GM19035 (cell line): ENCODE results near the gene STRN4.

Experiments used
- ATAC-seq: cut with Tn5 transposase; IDR thresholded peaks from one replicate; pipeline ENCODE4 v1.9.1; 2021; ENCODE audit not compliant: unreplicated experiment

The STRN4 gene

DNA sequence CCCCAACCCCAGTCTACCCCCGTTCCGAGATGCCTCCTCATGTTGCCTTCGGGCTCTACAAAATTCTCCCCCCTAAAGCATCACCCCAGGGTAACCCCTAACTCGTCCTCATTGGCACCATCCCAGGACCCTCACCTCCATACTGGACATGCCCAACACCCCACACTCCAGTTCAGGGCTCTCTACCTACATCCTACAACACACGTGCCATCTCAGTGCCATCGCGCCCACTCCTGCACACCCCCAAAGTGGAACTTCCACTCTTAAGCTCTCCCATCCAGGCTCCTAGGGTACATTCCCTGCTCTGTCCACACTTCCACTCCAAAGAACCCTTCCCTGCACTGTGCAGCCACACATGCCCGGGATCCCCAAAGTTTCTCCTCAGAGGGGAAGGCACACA lies 1.2 kb downstream of the STRN4 start:
- ATAC-seq: no peak

- ATAC-seq: no peak
Observed at GRCh38 chr19:46744005-46744691, 2.1 kb downstream of the STRN4 start.

DNA sequence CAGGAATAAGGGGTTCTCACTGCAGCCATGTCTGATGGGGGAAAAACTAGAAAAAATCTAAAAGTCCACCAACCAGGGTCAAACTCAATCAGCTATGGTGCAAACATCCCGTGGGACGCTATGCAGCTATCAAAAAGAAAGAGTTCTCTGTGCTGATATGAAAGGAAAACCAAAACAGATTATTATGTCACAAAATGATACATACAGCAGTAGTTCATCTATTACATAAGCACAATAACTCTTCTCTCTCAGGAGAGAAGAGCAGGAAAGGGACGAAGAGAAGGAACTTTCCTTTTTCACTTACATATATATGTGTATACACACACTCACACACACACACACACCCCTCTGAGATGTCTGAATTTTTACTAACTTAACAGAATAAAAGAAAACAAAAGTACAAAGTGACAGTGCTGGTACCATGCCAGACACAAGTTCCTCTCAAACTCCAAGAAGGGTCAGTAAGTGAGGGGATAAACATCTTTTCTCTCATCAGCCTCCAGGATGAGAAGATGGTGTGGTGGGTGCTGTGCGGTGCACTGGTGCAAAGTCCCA lies 3.2 kb downstream of the STRN4 start:
- ATAC-seq: no peak

DNA sequence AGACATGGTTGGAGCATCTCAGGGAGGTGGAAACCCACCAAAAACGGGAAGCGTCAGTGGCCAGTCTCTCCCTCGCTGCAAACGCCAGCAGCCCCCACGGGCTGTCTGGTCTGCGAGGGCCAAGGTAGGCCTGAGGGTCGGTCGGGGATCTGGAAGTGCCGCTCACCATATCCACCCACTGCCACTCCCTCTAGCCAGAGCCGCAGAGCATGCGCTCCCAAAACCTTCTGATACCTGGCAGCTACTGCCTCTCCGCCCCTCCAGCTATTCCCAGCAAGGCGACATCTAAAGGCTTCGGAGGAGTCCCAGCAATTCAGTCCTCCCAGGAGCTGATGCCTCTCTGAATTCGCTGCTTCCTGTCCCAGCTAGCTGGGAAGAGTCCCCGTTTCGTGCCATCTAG lies 4.8 kb downstream of the STRN4 start:
- ATAC-seq: no peak

GRCh38 chr19:46739290-46739771 lies 6.9 kb downstream of the STRN4 start:
- ATAC-seq: no peak

- ATAC-seq: no peak
Observed at GRCh38 chr19:46737761-46738171, 8.5 kb downstream of the STRN4 start.

GRCh38 chr19:46737298-46737654 lies 9.0 kb downstream of the STRN4 start:
- no peak for ATAC-seq

- no peak for ATAC-seq
Observed at GRCh38 chr19:46736531-46737297, 9.5 kb downstream of the STRN4 start.

DNA sequence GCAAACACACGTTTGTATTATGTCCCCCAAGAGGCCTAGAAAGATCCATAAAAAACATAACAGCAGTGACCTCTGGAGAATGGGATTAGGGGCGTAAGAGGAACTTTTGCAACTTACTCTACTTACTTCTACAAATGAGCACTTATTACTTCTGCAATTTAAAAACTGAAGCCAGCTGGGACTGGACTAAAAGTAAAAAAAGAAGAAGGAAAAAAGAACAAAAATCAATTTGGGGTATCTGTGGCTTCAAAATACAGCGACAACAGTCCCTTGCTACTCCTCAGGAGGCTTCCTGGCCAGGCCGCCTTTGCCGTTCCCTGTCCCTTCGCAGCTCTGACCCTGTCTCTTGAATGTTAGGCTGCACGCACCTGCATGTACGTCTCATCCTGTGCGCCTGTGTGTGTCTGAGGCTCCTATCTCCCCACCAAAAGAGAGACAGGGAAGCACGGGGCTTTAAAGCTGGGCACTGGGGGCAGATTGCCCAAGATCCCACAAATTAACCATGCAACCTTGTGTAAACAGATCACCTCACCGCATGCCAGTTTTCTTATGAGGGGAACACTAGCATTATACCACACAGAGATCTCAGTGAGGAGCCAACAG lies 12.5 kb downstream of the STRN4 start:
- no peak for ATAC-seq

- ATAC-seq: no peak
Observed at GRCh38 chr19:46732966-46733689, 13.1 kb downstream of the STRN4 start.

GRCh38 chr19:46732172-46732938 lies 13.9 kb downstream of the STRN4 start:
- no peak for ATAC-seq

DNA sequence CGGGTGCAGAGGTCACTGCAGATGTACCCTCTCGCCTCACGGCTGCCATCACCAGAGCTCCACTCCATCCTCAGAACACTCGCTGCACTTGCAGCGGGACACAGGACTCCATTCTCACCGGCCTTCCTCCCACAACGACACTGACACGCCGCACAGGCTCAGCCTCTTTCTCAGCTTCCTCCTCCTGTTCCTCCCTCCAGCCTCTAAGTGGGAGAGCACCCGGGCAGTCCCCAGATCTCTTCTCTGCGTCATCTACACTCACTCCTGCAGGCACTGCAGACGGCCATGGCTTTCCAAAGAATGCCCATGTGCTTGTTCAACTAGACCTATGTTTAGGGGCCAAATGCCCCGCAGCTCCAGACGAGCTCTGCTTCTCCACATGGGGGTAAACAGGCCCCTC lies 14.7 kb downstream of the STRN4 start:
- no peak for ATAC-seq

DNA sequence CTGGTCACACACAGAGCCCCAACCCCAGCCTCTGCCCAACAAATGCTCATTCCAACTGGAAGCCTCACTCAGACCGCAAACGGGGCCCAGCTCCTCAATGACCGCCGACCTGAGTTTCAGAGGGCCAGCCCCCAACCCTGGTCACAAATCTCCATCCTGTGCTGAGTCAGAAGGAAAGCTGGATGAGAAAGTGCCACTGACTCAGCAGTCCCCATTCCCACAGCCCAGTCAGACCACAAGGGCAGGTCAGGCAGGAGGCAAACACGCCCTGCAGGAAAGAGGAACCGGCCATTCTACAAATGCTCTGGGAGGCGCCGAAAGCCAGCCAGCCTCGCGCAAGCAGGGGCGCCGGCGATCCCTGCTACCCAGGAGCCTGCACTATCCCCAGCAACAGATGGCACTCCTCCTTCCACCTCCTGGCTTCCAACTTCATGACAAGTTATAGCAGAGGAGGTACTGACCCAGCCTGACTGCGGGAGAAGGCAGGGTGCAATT lies 15.2 kb downstream of the STRN4 start:
- no peak for ATAC-seq

GRCh38 chr19:46730595-46730994 lies 15.7 kb downstream of the STRN4 start:
- ATAC-seq: no peak

DNA sequence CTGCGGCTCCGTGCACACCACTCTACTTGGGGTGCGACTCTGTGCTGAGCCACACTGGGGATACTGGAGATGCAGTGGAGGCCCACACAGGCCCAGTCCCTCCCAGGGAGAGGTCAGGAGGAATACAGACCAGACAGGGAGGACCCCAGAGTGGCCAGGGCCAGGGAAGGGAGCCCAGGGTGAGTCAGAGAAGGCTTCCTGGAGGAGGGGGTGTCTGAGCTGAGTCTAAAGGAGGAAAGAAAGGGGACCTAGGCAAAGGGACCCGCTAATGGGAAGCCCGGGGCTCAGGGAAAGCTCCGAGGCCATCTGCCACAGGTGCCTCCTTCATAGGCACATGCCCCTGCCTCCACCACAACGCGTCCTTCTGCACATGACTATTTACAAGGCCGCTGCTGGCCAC lies 16.1 kb downstream of the STRN4 start:
- no peak for ATAC-seq

DNA sequence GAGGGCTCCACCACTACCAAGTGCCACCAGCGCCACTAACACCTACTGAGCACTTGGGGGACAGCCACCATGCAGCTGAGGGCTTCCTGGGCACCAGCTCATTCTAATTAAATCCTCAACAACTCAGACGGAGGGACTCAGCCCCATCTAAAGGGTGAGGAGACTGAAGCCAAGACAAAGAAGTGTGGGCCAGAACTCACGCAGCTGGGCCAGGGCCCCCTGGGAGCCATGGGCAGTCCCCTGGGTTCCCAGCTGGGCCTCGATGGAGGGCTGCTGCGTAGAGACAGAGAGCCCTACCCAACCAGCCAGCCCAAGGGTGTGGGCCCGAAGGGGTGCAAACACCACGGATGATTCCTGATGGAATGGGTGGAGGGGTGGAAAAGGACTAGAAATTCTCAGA lies 16.6 kb downstream of the STRN4 start:
- ATAC-seq: no peak

- no peak for ATAC-seq
Observed at GRCh38 chr19:46728693-46729339, 17.4 kb downstream of the STRN4 start.

- no peak for ATAC-seq
Observed at GRCh38 chr19:46728208-46728607, 18.0 kb downstream of the STRN4 start.

DNA sequence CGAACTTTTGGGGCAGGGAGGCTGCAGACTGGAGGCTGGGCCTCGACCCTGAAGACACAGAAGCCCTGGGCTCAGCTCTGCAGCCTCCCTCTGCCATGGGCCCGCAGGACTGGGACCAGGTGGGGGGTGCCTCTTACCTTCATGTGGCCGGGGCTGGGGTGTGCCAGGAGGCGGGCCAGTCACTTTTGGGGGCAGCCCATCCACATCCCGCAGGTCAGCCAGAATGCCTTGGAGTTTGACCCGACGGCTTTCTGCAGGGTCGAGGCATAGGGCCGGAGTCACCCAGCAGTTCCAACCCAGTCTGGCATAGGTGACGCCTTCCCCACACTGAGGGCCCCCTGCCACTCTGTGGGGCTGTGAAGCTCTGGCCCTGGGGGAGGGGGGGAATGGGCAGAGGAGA lies 18.5 kb downstream of the STRN4 start:
- no peak for ATAC-seq
